Neural cell (in vitro differentiated cells): ENCODE data around the gene AQP3. TPM values are rescaled to one million over a fixed set of nuclear protein-coding genes. Genes with fewer than 3 reads are reported as not detected.
"Not testable (repeated sequence)": the region's sequence is repeated elsewhere in the genome, so short reads cannot be mapped to it uniquely, and the experiment has no call there.

ENCODE experiments used
- H2AFZ ChIP-seq: fragments of 200-600, 300-800 bp; sonication (generic), shearing (Covaris generic); 2 replicates; pipeline ENCODE4 v1.6.0; 2014; ENCODE audit warnings: low read depth, mild to moderate bottlenecking, antibody characterized with exemption, low read length, moderate library complexity
- H3F3A ChIP-seq: fragments of 200-600 bp; shearing (Covaris generic); 2 replicates; pipeline ENCODE4 v1.6.1; 2016; ENCODE audit warnings: mild to moderate bottlenecking, moderate library complexity, mixed read lengths, antibody characterized with exemption, low read length; ENCODE audit not compliant: insufficient read depth, poor library complexity, severe bottlenecking
- H3K27ac ChIP-seq: fragments of 200-600, 300-800 bp; sonication (generic), shearing (Covaris generic); 2 replicates; pipeline ENCODE4 v1.5.1; 2014; ENCODE audit warnings: mild to moderate bottlenecking, low read length, moderate library complexity
- H3K27me3 ChIP-seq: fragments of 300-800, 200-600 bp; sonication (generic), shearing (Covaris generic); 2 replicates; pipeline ENCODE4 v1.6.0; 2014; ENCODE audit warnings: mild to moderate bottlenecking, low read depth, low read length, moderate library complexity; ENCODE audit not compliant: insufficient read depth
- H3K36me3 ChIP-seq: fragments of 300-800, 200-600 bp; sonication (generic), shearing (Covaris generic); 2 replicates; pipeline ENCODE4 v1.5.1; 2014; ENCODE audit warnings: mild to moderate bottlenecking, antibody characterized with exemption, low read length, moderate library complexity; ENCODE audit not compliant: insufficient read depth
- H3K4me2 ChIP-seq: fragments of 300-800, 200-600 bp; sonication (generic), shearing (Covaris generic); 2 replicates; pipeline ENCODE4 v1.6.0; 2014; ENCODE audit warnings: mild to moderate bottlenecking, low read length
- H3K4me3 ChIP-seq: fragments of 300-800, 200-600 bp; sonication (generic), shearing (Covaris generic); 2 replicates; pipeline ENCODE4 v1.5.1; 2014; ENCODE audit warnings: mild to moderate bottlenecking, low read length, moderate library complexity
- H3K79me2 ChIP-seq: fragments of 200-600 bp; shearing (Covaris generic); replicated peaks from 2 replicates; pipeline ENCODE4 v1.6.0; 2014; ENCODE audit warnings: mild to moderate bottlenecking, low read length, moderate library complexity; ENCODE audit not compliant: insufficient read depth
- H3K9ac ChIP-seq: fragments of 300-800, 200-600 bp; sonication (generic), shearing (Covaris generic); 2 replicates; pipeline ENCODE4 v1.6.1; 2016; ENCODE audit warnings: mild to moderate bottlenecking, low read length, mixed read lengths
- H3K9me2 ChIP-seq: fragments of 200-600 bp; shearing (Covaris generic); 2 replicates; pipeline ENCODE4 v1.6.1; 2016; ENCODE audit warnings: mild to moderate bottlenecking, low read length, mixed read lengths; ENCODE audit not compliant: insufficient read depth
- H3K9me3 ChIP-seq: fragments of 200-600, 300-800 bp; sonication (generic), shearing (Covaris generic); 2 replicates; pipeline ENCODE4 v1.6.1; 2016; ENCODE audit warnings: mild to moderate bottlenecking, mixed run types, low read length, moderate library complexity, mixed read lengths
- H4K20me1 ChIP-seq: fragments of 200-600 bp; shearing (Covaris generic); 2 replicates; pipeline ENCODE4 v1.6.1; 2016; ENCODE audit warnings: mild to moderate bottlenecking, mixed run types; ENCODE audit not compliant: insufficient read depth
- CTCF ChIP-seq: fragments of 450-650 bp; IDR thresholded peaks from 2 replicates; pipeline ENCODE4 v1.5.1; 2014; ENCODE audit warnings: antibody characterized with exemption, mild to moderate bottlenecking, moderate library complexity; ENCODE audit not compliant: poor library complexity, severe bottlenecking
- EP300 ChIP-seq: fragments of 450-650 bp; conservative IDR thresholded peaks from 2 replicates; pipeline ENCODE4 v1.6.1; 2014; ENCODE audit warnings: antibody characterized with exemption, mild to moderate bottlenecking, moderate library complexity; ENCODE audit not compliant: poor library complexity, severe bottlenecking
- EZH2 ChIP-seq: fragments of 200-600, 300-800 bp; shearing (Covaris generic), sonication (generic); IDR thresholded peaks from 2 replicates; pipeline ENCODE4 v1.6.1; 2014; ENCODE audit warnings: antibody characterized with exemption, low read length, borderline replicate concordance, mild to moderate bottlenecking; ENCODE audit not compliant: insufficient read depth, poor library complexity, severe bottlenecking
- MXI1 ChIP-seq: fragments of 450-650 bp; conservative IDR thresholded peaks from 2 replicates; pipeline ENCODE4 v1.6.1; 2014; ENCODE audit warnings: antibody characterized with exemption, mild to moderate bottlenecking; ENCODE audit not compliant: poor library complexity, severe bottlenecking
- POLR2AphosphoS5 ChIP-seq: IDR thresholded peaks from 2 replicates; pipeline ENCODE4 v1.6.1; 2012
- RAD21 ChIP-seq: fragments of 450-650 bp; conservative IDR thresholded peaks from 2 replicates; pipeline ENCODE4 v1.6.1; 2014; ENCODE audit warnings: antibody characterized with exemption, mild to moderate bottlenecking, moderate library complexity
- REST ChIP-seq: IDR thresholded peaks from 2 replicates; pipeline ENCODE4 v1.6.1; 2012; ENCODE audit warnings: borderline replicate concordance
- SMC3 ChIP-seq: fragments of 450-650 bp; conservative IDR thresholded peaks from 2 replicates; pipeline ENCODE4 v1.6.1; 2014; ENCODE audit warnings: antibody characterized with exemption, mild to moderate bottlenecking, moderate library complexity; ENCODE audit not compliant: poor library complexity
- TAF1 ChIP-seq: IDR thresholded peaks from 2 replicates; pipeline ENCODE4 v1.6.1; 2012; ENCODE audit warnings: low read depth
- polyA plus RNA-seq: library from polyadenylated mRNA; depleted of rRNA; stranded (reverse); fragments of >200 nt; gene quantifications from 2 replicates; pipeline ENCODE4 v1.2.3, GENCODE V29; 2014

Gene AQP3
- polyA plus RNA-seq, 1 donor from 2014 or later: not detected

- Histone ChIP-seq H4K20me1 (no peaks in the 10 kb centered on the region), H3F3A (no peaks in the 10 kb centered on the region), H3K9me2 (no peaks in the 10 kb centered on the region), H3K36me3 (no peaks in the 10 kb centered on the region), H3K4me2 (no peak overlapping the region), H3K27me3 (no peaks in the 10 kb centered on the region), H3K9me3 (no peaks in the 10 kb centered on the region), H3K27ac (no peak overlapping the region), H2AFZ (no peak overlapping the region), H3K79me2 (no peaks in the 10 kb centered on the region), H3K9ac (no peak overlapping the region), H3K4me3 (no peak overlapping the region)
- no peak for TF ChIP-seq POLR2AphosphoS5
- TF ChIP-seq REST: no peak
- no peak for TF ChIP-seq SMC3
- TF ChIP-seq EZH2: no peak
- TF ChIP-seq TAF1: no peak
- TF ChIP-seq RAD21: no peak
- no peak for TF ChIP-seq MXI1
- no peak for TF ChIP-seq CTCF
- TF ChIP-seq EP300: no peak
Observed at GRCh38 chr9:33425128-33425533, 22.3 kb downstream of the AQP3 start.

- not testable (repeated sequence) for H3K4me3 ChIP-seq, H3K4me2 ChIP-seq, H3F3A ChIP-seq, H3K27me3 ChIP-seq, H3K9ac ChIP-seq, H2AFZ ChIP-seq, H3K9me2 ChIP-seq, H3K79me2 ChIP-seq, H3K9me3 ChIP-seq, H3K36me3 ChIP-seq, H4K20me1 ChIP-seq, H3K27ac ChIP-seq
Observed at GRCh38 chr9:33424492-33424891, 22.9 kb downstream of the AQP3 start.

GRCh38 chr9:33424043-33424442 is 23.4 kb downstream of the AQP3 start:
- not testable (repeated sequence) for H3K27me3 ChIP-seq, H3K9me3 ChIP-seq, H2AFZ ChIP-seq, H3K4me2 ChIP-seq, H3K9me2 ChIP-seq, H3F3A ChIP-seq, H3K4me3 ChIP-seq, H3K79me2 ChIP-seq, H3K36me3 ChIP-seq, H3K27ac ChIP-seq, H4K20me1 ChIP-seq, H3K9ac ChIP-seq
